Activated naive CD4-positive, alpha-beta T cell treated with anti-CD3 and anti-CD28 coated beads for 36 hours (primary cell): Measurements from ENCODE around the gene ECSCR. TPM values are rescaled to one million over a fixed set of nuclear protein-coding genes. Genes with fewer than 3 reads are reported as not detected.

Source experiments
- CTCF ChIA-PET: fragments of 350-600 bp; sonication (Branson Sonifier 250); formaldehyde crosslinking; loops from one replicate; lab custom pipeline; 2021; ENCODE audit warnings: antibody characterized with exemption; lab: Charles Lee
- DNase-seq: peaks from one replicate; pipeline ENCODE4 v3.0.0-alpha.2; 2020
- H3K27ac Mint-ChIP-seq: one replicate; pipeline ENCODE4 v1.8.0; 2021; ENCODE audit warnings: mild to moderate bottlenecking, mixed read lengths
- H3K27me3 Mint-ChIP-seq: one replicate; pipeline ENCODE4 v1.8.0; 2021; ENCODE audit warnings: low read depth, mixed read lengths
- H3K36me3 Mint-ChIP-seq: one replicate; pipeline ENCODE4 v1.8.0; 2021; ENCODE audit warnings: low read depth, mixed read lengths
- H3K4me1 Mint-ChIP-seq: one replicate; pipeline ENCODE4 v1.8.0; 2021; ENCODE audit warnings: low read depth, mixed read lengths
- H3K4me3 Mint-ChIP-seq: one replicate; pipeline ENCODE4 v1.8.0; 2021; ENCODE audit warnings: mild to moderate bottlenecking, moderate library complexity, mixed read lengths
- H3K9me3 Mint-ChIP-seq: one replicate; pipeline ENCODE4 v1.8.0; 2021; ENCODE audit warnings: mixed read lengths
- intact Hi-C: fragments of 100-400 bp; cut with micrococcal nuclease; formaldehyde crosslinking; loops from one replicate; pipeline ENCODE4 v1.15.1; 2023
- total RNA-seq, 2 experiments: library from RNA; stranded (reverse); gene quantifications; one replicate each; pipeline ENCODE4 v1.2.3, GENCODE V29; 2021

ECSCR gene
- total RNA-seq, 2 experiments from 2014 or later = 0.74 to 0.81 TPM

DNA sequence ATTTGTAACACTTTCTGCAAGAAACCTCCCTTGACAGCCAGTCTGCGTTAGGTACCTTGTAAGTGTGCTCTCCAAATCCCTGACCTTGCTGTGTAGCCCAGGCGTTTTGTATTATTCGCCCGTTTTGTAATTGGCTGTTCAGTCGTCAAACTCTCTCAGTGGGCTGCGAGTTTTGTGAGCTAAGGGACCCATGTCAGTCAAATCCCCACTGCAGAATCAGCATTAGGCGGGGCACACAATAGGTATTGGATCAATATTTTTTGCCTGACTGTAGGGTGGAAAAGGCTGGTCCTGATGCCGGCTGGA is 23.9 kb downstream of the ECSCR start:
- Mint-ChIP-seq H3K27ac (peak overlapping the region; percentile 51), H3K9me3 (no peaks in the 10 kb centered on the region), H3K27me3 (no peaks in the 10 kb centered on the region), H3K4me1 (peaks cover 36% of the 10 kb centered on the region), H3K36me3 (peaks cover 6% of the 10 kb centered on the region), H3K4me3 (peak overlapping the region; percentile 95)
- CTCF ChIA-PET = interaction anchor here (1.1 to 3.6 kb wide), 7 partner anchors 9 to 79 kb away, joined by 3 to 26 read pairs (median 5); no protein-coding TSS in a partner anchor
- intact Hi-C loops = loop anchor here (1.0 to 2.0 kb wide), 5 partner anchors 9 to 124 kb away; partner anchors contain the start of genes SPATA24 and STING1
- no peak for DNase-seq

DNA sequence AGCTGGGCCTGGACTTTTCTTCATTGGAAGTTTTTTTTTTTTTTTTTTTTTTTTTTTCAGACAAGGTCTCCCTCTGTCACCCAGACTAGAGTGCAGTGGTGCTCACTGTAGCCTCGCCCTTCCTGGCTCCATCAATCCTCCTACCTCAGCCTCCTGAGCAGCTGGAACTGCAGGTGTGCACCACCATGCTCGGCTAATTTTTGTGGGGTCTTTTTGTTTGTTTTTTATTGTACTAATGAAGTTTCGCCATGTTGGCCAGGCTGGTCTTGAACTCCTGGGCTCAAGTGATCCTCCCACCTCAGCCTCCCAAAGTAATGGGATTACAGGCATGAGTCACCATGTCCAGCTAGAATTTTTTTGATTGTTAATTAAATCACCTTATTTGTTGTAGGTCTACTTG is 26.9 kb downstream of the ECSCR start:
- no peak overlapping the region for H3K4me3 Mint-ChIP-seq
- DNase-seq = no peak
- peaks cover 6% of the 10 kb centered on the region for H3K36me3 Mint-ChIP-seq
- H3K9me3 Mint-ChIP-seq = no peaks in the 10 kb centered on the region
- intact Hi-C loops = no loop called here
- no peaks in the 10 kb centered on the region for H3K27me3 Mint-ChIP-seq
- CTCF ChIA-PET = interaction anchor here (0.6 to 1.7 kb wide), 4 partner anchors 8 to 46 kb away, joined by 3 to 5 read pairs (median 4); partner anchors contain the start of gene STING1
- H3K4me1 Mint-ChIP-seq = peaks cover 36% of the 10 kb centered on the region
- no peak overlapping the region for H3K27ac Mint-ChIP-seq

DNA sequence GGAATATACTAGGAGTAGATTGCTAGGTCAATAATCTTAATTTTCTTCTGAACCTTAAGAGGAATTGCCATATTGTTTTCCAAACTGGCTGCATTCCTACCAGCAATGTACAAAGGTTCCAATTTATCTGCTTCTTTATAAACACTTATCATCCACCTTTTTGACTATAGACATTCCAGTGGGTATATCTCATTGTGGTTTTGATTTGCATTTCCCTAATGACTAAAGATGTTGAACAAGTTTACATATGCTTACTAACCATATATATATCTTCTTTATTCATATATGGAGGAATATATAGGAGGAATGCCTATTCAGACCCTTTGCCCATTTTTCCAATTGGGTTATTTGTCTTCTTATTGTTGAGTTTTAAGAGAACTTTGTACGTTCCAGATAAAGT is 30.8 kb downstream of the ECSCR start:
- Mint-ChIP-seq H3K27me3 (no peaks in the 10 kb centered on the region), H3K36me3 (peaks cover 7% of the 10 kb centered on the region), H3K4me3 (no peak overlapping the region), H3K9me3 (no peaks in the 10 kb centered on the region), H3K27ac (no peak overlapping the region), H3K4me1 (peaks cover 21% of the 10 kb centered on the region)
- DNase-seq = no peak
- intact Hi-C loops = no loop called here
- CTCF ChIA-PET = interaction anchor here (0.6 to 6.1 kb wide), 5 partner anchors 9 to 180 kb away, joined by 3 to 38 read pairs (median 5); no protein-coding TSS in a partner anchor

DNA sequence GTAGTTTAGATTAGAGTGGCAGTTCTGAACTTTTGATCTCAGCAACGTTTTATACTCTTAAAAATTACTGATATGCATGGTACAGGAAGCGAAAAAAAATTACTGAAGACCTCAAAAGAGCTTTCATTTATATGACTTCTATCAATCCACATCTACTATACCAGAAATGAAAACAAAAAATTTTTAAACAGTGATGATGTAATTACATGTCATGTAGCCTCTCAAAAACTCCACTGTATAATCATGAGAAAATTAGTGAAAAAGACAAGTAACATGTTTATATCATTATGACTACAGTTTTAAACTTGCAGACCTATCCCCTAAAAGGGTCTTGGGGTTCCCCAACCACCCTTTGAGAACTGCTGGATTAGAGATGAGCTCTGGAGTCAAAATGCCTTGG is 32.5 kb downstream of the ECSCR start:
- Mint-ChIP-seq H3K4me3 (no peak overlapping the region), H3K27me3 (no peaks in the 10 kb centered on the region), H3K4me1 (peaks cover 21% of the 10 kb centered on the region), H3K36me3 (peaks cover 10% of the 10 kb centered on the region), H3K9me3 (no peaks in the 10 kb centered on the region), H3K27ac (peak overlapping the region; percentile 77)
- CTCF ChIA-PET = interaction anchor here (0.6 to 6.1 kb wide), 7 partner anchors 10 to 329 kb away, joined by 3 to 38 read pairs (median 5); partner anchors contain the start of genes ECSCR and SPATA24
- intact Hi-C loops = loop anchor here (1.0 kb wide), 1 partner anchor 17 kb away; no protein-coding TSS in a partner anchor
- no peak for DNase-seq

DNA sequence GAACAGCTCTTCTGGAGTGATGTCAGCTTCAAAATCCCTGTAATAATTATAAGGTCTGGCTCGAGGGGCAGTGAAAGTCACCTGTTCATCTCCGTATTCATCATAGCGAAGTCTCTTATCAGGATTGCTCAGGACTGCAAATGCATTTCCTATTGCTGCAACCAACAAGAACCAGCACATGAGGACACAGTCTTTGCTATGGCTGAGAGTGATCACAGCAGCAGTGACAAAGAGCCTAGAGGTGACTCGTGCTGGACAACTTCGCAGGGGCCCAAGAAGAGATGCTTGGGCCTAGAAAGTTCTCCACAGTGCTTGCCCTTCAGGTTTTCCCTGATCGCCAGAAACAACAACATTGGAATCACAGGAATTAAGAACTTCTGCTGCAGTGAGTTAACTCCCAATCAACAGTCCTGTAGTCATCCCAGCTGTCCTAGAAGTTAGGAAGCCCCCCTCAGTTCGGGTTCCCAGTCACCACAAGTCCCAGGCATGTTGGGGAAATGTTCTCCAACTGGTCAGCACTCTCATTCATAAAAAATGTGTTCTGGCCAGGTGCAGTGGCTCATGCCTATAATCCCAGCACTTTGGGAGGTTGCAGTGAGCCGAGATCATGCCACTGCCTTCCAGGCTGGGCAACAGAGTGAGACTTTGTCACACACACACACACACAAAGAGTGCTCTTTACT is 36.2 kb downstream of the ECSCR start:
- intact Hi-C loops = no loop called here
- H3K27ac Mint-ChIP-seq = no peak overlapping the region

DNA sequence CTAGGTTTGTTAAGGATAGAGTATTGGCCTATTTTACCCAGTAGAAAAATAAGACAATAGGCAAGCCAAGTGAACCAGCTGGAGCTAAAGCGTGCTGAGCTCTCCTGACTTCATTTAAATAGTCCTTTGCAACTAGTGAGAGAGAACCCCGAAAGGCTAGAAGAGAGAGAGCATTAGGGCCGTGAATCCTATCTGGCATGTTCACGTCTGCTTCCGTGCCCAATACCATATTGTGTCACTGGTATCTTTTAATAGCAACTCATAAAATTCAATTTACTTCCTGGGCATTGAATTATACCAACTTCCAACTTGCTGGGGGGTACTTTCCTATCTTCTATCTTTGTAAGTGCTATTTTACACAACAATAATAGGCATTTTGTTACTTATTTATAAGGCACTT is 37.0 kb downstream of the ECSCR start:
- no peak for DNase-seq
- H3K36me3 Mint-ChIP-seq = peaks cover 27% of the 10 kb centered on the region
- no peaks in the 10 kb centered on the region for H3K27me3 Mint-ChIP-seq
- no peak overlapping the region for H3K27ac Mint-ChIP-seq
- H3K4me1 Mint-ChIP-seq = peaks cover 16% of the 10 kb centered on the region
- H3K9me3 Mint-ChIP-seq = no peaks in the 10 kb centered on the region
- CTCF ChIA-PET = interaction anchor here (0.6 to 9.3 kb wide), 3 partner anchors 9 to 341 kb away, joined by 3 to 326 read pairs (median 3); no protein-coding TSS in a partner anchor
- no peak overlapping the region for H3K4me3 Mint-ChIP-seq
- intact Hi-C loops = no loop called here

More for the DNA sequence above, 36.2 kb downstream of the ECSCR start:
- H3K27me3 Mint-ChIP-seq = no peaks in the 10 kb centered on the region
- H3K9me3 Mint-ChIP-seq = no peaks in the 10 kb centered on the region
- H3K4me1 Mint-ChIP-seq = peaks cover 22% of the 10 kb centered on the region
- no peak overlapping the region for H3K4me3 Mint-ChIP-seq
- CTCF ChIA-PET = interaction anchor here (0.8 to 9.3 kb wide), 2 partner anchors 10 to 89 kb away, joined by 3 to 326 read pairs; no protein-coding TSS in a partner anchor
- no peak for DNase-seq
- H3K36me3 Mint-ChIP-seq = peaks cover 26% of the 10 kb centered on the region

DNA sequence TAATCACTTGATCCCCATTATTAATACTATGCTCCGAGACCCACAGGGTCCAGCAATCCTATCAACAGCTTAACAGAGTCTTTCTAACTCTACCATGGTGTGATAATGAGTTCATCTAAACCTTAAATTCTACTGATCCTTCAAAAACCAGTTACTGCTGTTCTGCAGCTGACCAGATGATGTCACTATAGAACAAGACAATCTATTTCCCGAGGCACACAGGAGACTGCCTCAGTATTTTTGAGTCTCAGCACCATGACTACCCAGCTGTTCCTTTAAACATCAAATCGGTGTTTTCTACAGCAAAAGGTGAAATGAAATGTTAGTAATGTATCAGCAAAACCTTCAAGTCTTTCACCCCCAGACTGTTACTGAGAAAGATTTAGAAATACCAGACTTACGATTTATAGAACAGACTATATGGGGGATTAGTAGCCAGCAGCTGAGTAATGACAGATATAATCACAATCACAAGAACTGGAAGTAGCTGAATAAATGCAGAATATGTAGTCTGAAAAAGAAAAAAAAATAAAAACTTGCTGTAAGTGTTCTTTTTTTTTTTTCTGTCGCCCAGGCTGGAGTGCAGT is 40.1 kb downstream of the ECSCR start:
- no peaks in the 10 kb centered on the region for H3K9me3 Mint-ChIP-seq
- H3K27ac Mint-ChIP-seq = no peak overlapping the region
- no peaks in the 10 kb centered on the region for H3K27me3 Mint-ChIP-seq
- DNase-seq = peak; percentile 77
- CTCF ChIA-PET = interaction anchor here (0.6 to 9.3 kb wide), 35 partner anchors 8 to 249 kb away, joined by 3 to 326 read pairs (median 5); partner anchors contain the start of genes DNAJC18, SPATA24 and STING1
- peaks cover 37% of the 10 kb centered on the region for H3K36me3 Mint-ChIP-seq
- no peak overlapping the region for H3K4me3 Mint-ChIP-seq
- intact Hi-C loops = loop anchor here (1.0 to 2.0 kb wide), 7 partner anchors 50 to 343 kb away; partner anchors contain the start of genes STING1 and UBE2D2
- peaks cover 5% of the 10 kb centered on the region for H3K4me1 Mint-ChIP-seq

DNA sequence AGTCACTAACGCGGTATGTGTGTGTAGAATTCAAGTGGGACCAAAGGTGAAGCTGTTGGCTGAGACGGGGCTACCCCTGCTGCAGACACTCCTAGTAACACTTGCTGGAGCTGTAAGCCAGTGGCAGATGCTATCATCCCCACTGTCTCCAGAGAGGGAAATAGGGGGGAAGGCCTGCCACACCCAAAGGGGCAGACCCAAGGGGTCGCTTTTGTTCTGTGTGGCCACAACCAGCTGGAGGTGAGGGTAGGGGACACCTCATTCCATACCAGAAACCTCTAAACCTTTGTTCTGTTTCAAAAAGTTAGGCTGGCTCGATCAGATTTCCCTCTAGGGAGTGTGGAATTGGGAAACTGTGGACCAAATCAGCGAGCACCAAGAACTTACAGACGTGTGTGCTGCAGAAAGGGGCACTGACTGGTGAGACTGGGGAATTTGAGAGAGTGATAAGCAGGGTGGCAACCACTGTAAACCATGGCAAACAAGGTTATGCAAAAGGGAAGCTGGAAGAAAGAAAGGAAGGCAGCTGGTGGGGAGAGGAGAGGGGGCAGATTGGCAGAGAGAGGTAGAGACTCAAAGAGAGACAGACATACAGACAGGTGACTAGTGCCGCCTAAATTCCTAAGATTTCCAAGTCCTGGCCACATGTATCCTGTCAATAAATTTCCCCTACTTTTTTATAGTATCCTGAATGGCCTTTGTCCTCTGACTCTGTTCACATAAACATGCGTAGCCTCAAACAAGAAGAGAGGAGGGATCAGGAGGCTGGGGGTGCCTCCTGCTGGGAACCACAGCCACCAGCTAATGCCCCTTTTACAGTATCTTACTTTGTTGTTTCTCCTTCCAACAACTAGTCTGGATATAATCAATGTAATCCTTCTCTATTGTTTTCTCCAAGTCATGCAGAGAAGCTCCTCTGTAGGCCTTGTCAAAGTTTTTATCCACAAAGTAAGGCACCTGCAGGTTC is 43.0 kb downstream of the ECSCR start:
- no peak overlapping the region for H3K4me3 Mint-ChIP-seq
- DNase-seq = no peak
- H3K4me1 Mint-ChIP-seq = peaks cover 33% of the 10 kb centered on the region
- intact Hi-C loops = loop anchor here (1.0 to 5.0 kb wide), 2 partner anchors 25 to 328 kb away; no protein-coding TSS in a partner anchor
- H3K9me3 Mint-ChIP-seq = no peaks in the 10 kb centered on the region
- no peaks in the 10 kb centered on the region for H3K27me3 Mint-ChIP-seq
- H3K27ac Mint-ChIP-seq = peak overlapping the region; percentile 44
- CTCF ChIA-PET = interaction anchor here (0.8 to 9.3 kb wide), 15 partner anchors 9 to 347 kb away, joined by 3 to 326 read pairs (median 4); partner anchors contain the start of genes SMIM33 and STING1
- peaks cover 34% of the 10 kb centered on the region for H3K36me3 Mint-ChIP-seq

DNA sequence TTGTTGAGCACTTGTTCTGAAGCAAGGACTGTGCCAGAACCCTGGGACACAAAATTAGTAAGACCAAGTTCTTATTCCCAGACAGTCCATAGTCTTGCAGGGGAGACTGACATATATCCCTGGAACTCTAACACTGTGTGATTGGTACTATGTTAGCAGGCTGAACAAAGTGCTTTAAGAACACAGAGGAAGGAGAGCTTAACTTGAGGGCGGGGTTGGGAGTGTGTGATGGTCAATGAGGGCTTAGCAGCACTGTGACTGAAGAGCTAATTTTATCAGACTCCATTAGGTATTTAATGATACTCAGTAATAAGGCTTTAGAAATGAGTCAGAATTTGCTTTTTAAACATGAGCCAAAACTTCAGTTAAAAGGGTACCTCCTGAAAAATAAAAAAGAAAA is 43.8 kb downstream of the ECSCR start:
- no peak for DNase-seq
- H3K4me1 Mint-ChIP-seq = peaks cover 40% of the 10 kb centered on the region
- intact Hi-C loops = loop anchor here (1.0 to 5.0 kb wide), 2 partner anchors 24 to 329 kb away; no protein-coding TSS in a partner anchor
- H3K27ac Mint-ChIP-seq = no peak overlapping the region
- H3K36me3 Mint-ChIP-seq = peaks cover 28% of the 10 kb centered on the region
- CTCF ChIA-PET = interaction anchor here (0.8 to 9.3 kb wide), 5 partner anchors 10 to 345 kb away, joined by 3 to 326 read pairs (median 3); partner anchors contain the start of gene STING1
- no peaks in the 10 kb centered on the region for H3K9me3 Mint-ChIP-seq
- no peak overlapping the region for H3K4me3 Mint-ChIP-seq
- H3K27me3 Mint-ChIP-seq = no peaks in the 10 kb centered on the region

DNA sequence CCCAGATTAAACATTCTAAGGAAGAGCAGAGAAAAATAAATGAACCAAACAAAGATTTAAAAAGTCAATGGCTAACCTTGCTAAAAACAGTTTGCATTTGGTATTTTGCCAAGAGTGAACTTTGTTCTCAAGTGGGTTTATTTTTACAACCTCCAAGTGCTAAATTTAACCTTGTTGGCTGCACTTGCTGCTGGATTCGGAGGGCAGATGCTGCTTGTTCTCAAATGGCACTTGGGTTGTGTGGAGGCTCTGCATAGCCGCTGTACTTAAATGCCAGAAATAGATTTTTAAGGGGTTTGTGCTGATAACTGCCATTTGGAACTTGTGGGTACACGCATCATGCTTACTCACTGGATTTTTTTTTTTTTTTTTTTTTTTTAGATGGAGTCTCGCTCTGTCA is 45.3 kb downstream of the ECSCR start:
- Mint-ChIP-seq H3K9me3 (no peaks in the 10 kb centered on the region), H3K4me3 (no peak overlapping the region), H3K27ac (no peak overlapping the region), H3K4me1 (peaks cover 50% of the 10 kb centered on the region), H3K27me3 (no peaks in the 10 kb centered on the region), H3K36me3 (peaks cover 20% of the 10 kb centered on the region)
- CTCF ChIA-PET = interaction anchor here (0.7 to 9.3 kb wide), 9 partner anchors 7 to 175 kb away, joined by 3 to 326 read pairs (median 4); no protein-coding TSS in a partner anchor
- intact Hi-C loops = loop anchor here (5.0 kb wide), 1 partner anchor 330 kb away; no protein-coding TSS in a partner anchor
- no peak for DNase-seq

DNA sequence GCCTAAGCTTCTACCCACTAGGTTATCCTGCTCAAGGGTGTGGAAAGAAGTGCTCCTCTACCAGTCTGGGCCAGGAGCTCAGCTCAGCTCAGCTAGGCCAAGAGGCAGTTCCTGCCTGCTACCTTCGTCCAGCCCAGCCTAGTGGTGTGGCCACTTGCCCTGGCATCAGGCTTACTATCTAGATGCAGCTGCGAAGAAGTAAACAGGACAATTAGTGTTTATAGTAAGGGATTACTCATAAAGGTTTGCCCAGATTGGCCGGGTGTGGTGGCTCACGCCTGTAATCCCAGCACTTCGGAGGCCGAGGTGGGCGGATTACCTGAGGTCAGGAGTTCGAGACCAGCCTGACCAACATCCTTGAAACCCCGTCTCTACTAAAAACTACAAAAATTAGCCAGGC is 45.9 kb downstream of the ECSCR start:
- intact Hi-C loops = loop anchor here (5.0 kb wide), 1 partner anchor 331 kb away; no protein-coding TSS in a partner anchor
- Mint-ChIP-seq H3K27ac (peak overlapping the region; percentile 85), H3K4me3 (no peak overlapping the region), H3K9me3 (no peaks in the 10 kb centered on the region), H3K4me1 (peaks cover 49% of the 10 kb centered on the region), H3K27me3 (no peaks in the 10 kb centered on the region), H3K36me3 (peaks cover 21% of the 10 kb centered on the region)
- CTCF ChIA-PET = interaction anchor here (0.7 to 4.5 kb wide), 8 partner anchors 8 to 349 kb away, joined by 3 to 38 read pairs (median 4); partner anchors contain the start of gene DNAJC18
- no peak for DNase-seq
